ENCODE measurements around the gene R3HDM4. TPM values are rescaled to one million over a fixed set of nuclear protein-coding genes. Genes with fewer than 3 reads are reported as not detected.

The R3HDM4 gene
- total and polyA plus RNA-seq, 9 of the 15 experiments (the other 6 are each of a cell fraction or from before 2014, with no cell fraction given): 3.2 to 154 (median 59.0) TPM

GRCh38 chr19:934197-934840, 21.3 kb upstream of the R3HDM4 start:
- H2AFZ ChIP-seq (ENCODE audit: low read depth, low read length): no peak overlapping the region
- H4K20me1 ChIP-seq (replicated peaks; ENCODE audit: control insufficient read depth, insufficient read depth, low read length): 0 out of 2 replicates have a peak, but pooled peaks cover 3% of the 10 kb centered on the region
- H3K9ac ChIP-seq (ENCODE audit: insufficient read depth in 1 of 2, low read depth in 2 of 2, low read length in 2 of 2): no peak overlapping the region
- H3K4me2 ChIP-seq (ENCODE audit: insufficient read depth, low read length): no peak overlapping the region
- POLR2A ChIA-PET: interaction anchor here (1.0 kb wide), 1 partner anchor 9 kb away, joined by 4 read pairs; no protein-coding TSS in a partner anchor
- intact Hi-C loops (cut with micrococcal nuclease) (no loop called here), in situ Hi-C loops (cut with MboI) (no loop called here)
- H3K79me2 ChIP-seq (ENCODE audit: control insufficient read depth, insufficient read depth, low read length): peaks cover 76% of the 10 kb centered on the region
- no peak overlapping the region for H3K4me3 ChIP-seq
- no peak for ATAC-seq
- BruUV-seq (replicated peaks): no TSS peak
- CTCF ChIA-PET (ENCODE audit: low intra/inter-chr PET ratio): no interaction called here
- peaks cover 82% of the 10 kb centered on the region; the same call in 2 of the 3 replicates for H3K36me3 ChIP-seq (ENCODE audit: control insufficient read depth, insufficient read depth, low read length)
- peak; percentile 51 for TF ChIP-seq RBFOX2 (IDR thresholded peaks at IDR 0.05; ENCODE audit: low read depth, low read length)
- no peak for TF ChIP-seq ZKSCAN1 (IDR thresholded peaks at IDR 0.05; ENCODE audit: low read depth, low read length)
- TF ChIP-seq RBM22 (IDR thresholded peaks at IDR 0.05; ENCODE audit: low read depth, low read length, poor library complexity, severe bottlenecking): peak; percentile 57
- no peak for TF ChIP-seq COPS2 (conservative IDR thresholded peaks at IDR 0.05)
- H3K9me1 ChIP-seq (ENCODE audit: control insufficient read depth, insufficient read depth, low read length): peaks cover 4% of the 10 kb centered on the region
- FAIRE-seq: no peak
- WGBS (ENCODE audit: insufficient coverage, low coverage, missing lambda C conversion rate): 90% methylated on average over 22 of the region's 29 CpGs
- H3K4me1 ChIP-seq (replicated peaks in 1 of 2; ENCODE audit: control insufficient read depth in 2 of 2, insufficient read depth in 2 of 2, low read length in 2 of 2): peaks cover 0 to 48% of the 10 kb centered on the region in 2 experiments; a peak in 3 of 5 replicates
- no peak for DNase-seq (ENCODE audit: extremely low read depth in 1 of 4, low spot score in 3 of 4)
- H3K27me3 ChIP-seq (ENCODE audit: control insufficient read depth in 2 of 2, insufficient read depth in 2 of 2, low read length in 2 of 2): no peaks in the 10 kb centered on the region
- no peaks in the 10 kb centered on the region for H3K9me3 ChIP-seq (replicated peaks; ENCODE audit: control insufficient read depth, insufficient read depth, low read depth, low read length)
- H3K27ac ChIP-seq (ENCODE audit: extremely low read depth, low read depth, low read length): no peak overlapping the region

- WGBS (ENCODE audit: insufficient coverage, low coverage, missing lambda C conversion rate): 89% methylated on average over 8 of the region's 14 CpGs
- Histone ChIP-seq H3K27me3 (ENCODE audit: control insufficient read depth in 2 of 2, insufficient read depth in 2 of 2, low read length in 2 of 2) (no peaks in the 10 kb centered on the region), H3K9me1 (ENCODE audit: control insufficient read depth, insufficient read depth, low read length) (peaks cover 4% of the 10 kb centered on the region), H3K36me3 (ENCODE audit: control insufficient read depth, insufficient read depth, low read length) (peaks cover 85% of the 10 kb centered on the region; the same call in 2 of the 3 replicates), H3K9ac (ENCODE audit: insufficient read depth in 1 of 2, low read depth in 2 of 2, low read length in 2 of 2) (no peak overlapping the region), H4K20me1 (replicated peaks; ENCODE audit: control insufficient read depth, insufficient read depth, low read length) (peaks cover 3% of the 10 kb centered on the region; the same call in 1 of the 2 replicates), H3K9me3 (replicated peaks; ENCODE audit: control insufficient read depth, insufficient read depth, low read depth, low read length) (no peaks in the 10 kb centered on the region), H2AFZ (ENCODE audit: low read depth, low read length) (no peak overlapping the region), H3K4me3 (no peak overlapping the region), H3K27ac (ENCODE audit: extremely low read depth, low read depth, low read length) (no peak overlapping the region), H3K79me2 (ENCODE audit: control insufficient read depth, insufficient read depth, low read length) (peaks cover 75% of the 10 kb centered on the region), H3K4me2 (ENCODE audit: insufficient read depth, low read length) (no peak overlapping the region), H3K4me1 (replicated peaks in 1 of 2; ENCODE audit: control insufficient read depth in 2 of 2, insufficient read depth in 2 of 2, low read length in 2 of 2) (peaks cover 0 to 49% of the 10 kb centered on the region in 2 experiments; a peak in 3 of 5 replicates)
- ATAC-seq (no peak), DNase-seq (ENCODE audit: extremely low read depth in 1 of 4, low spot score in 3 of 4) (no peak), FAIRE-seq (no peak)
- in situ Hi-C loops (cut with MboI) (no loop called here), intact Hi-C loops (cut with micrococcal nuclease) (no loop called here)
- ChIA-PET POLR2A (interaction anchor here (0.8 to 1.1 kb wide), 2 partner anchors 11 to 15 kb away, joined by 4 to 5 read pairs; no protein-coding TSS in a partner anchor), CTCF (ENCODE audit: low intra/inter-chr PET ratio) (no interaction called here)
- BruUV-seq (replicated peaks): no TSS peak
- no peak for TF ChIP-seq ZNF146 (CRISPR knock-in tag; IDR thresholded peaks at IDR 0.05; ENCODE audit: unreplicated experiment)
- no peak for TF ChIP-seq DNMT1 (IDR thresholded peaks at IDR 0.05)
- TF ChIP-seq HNRNPUL1 (IDR thresholded peaks at IDR 0.05; ENCODE audit: low read length): no peak
- TF ChIP-seq ZBTB17 (CRISPR knock-in tag; IDR thresholded peaks at IDR 0.05): no peak
- no peak for TF ChIP-seq RCOR1 (IDR thresholded peaks at IDR 0.05; ENCODE audit: borderline replicate concordance in 1 of 2, low read depth in 2 of 2, low read length in 2 of 2)
- no peak for TF ChIP-seq RBM39 (optimal IDR thresholded peaks at IDR 0.05; ENCODE audit: low read depth, low read length)
- no peak for TF ChIP-seq ETV5 (CRISPR knock-in tag; IDR thresholded peaks at IDR 0.05; ENCODE audit: low read depth)
- no peak for TF ChIP-seq TCF15 (CRISPR knock-in tag; IDR thresholded peaks at IDR 0.05)
- no peak for TF ChIP-seq HSF4 (CRISPR knock-in tag; IDR thresholded peaks at IDR 0.05; ENCODE audit: borderline replicate concordance)
Measured at GRCh38 chr19:933553-933882, 20.5 kb upstream of the R3HDM4 start.

Data from K562 (cell line).